ENCODE data around the gene BLVRA.

- no peak for TF ChIP-seq CTCF (conservative IDR thresholded peaks at IDR 0.05; ENCODE audit: low read length)
- no peak for TF ChIP-seq EZH2phosphoT487 (IDR thresholded peaks at IDR 0.05; ENCODE audit: borderline replicate concordance, low read depth, low read length)
Observed at GRCh38 chr7:43726466-43726865, 32.0 kb upstream of the BLVRA start.

Measured in OCI-LY7 (cell line).